Measurements from ENCODE around the gene RABAC1.
"Not testable (repeated sequence)": the region's sequence is repeated elsewhere in the genome, so short reads cannot be mapped to it uniquely, and the experiment has no call there.

Gene RABAC1

DNA sequence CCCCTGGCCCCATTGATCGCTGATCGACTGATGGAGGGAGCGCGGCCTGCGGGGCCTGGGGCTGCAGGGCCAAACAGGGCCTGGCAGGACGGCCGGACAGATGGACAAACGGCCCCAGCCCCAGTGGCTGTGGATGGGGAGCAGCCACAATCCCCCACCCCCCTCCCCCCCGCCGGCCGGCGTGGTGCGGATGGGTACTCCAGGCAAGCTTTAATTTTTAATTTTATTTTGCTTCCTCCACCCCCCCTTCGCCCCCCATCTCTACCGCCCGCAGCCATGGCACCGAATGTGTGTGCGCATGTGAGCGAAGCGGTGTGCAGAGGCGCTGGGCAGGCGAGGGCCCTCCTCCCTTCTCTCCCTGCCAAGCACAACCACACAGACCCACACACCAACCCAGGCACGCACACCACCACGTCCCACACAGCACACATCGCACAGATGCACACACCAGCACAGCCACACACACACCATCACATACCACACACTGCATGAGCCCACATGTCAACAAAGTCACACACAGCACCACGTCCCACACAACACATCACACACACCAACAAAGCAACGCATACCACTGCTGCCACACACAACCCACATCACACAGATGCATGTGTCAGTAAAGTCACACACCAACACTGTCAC, 43.2 kb downstream of the RABAC1 start:
- no peak for DNase-seq (ENCODE audit: low read depth)

GRCh38 chr19:41915021-41915775, 43.9 kb downstream of the RABAC1 start:
- no peak for DNase-seq (ENCODE audit: low read depth)

GRCh38 chr19:41914424-41914834, 44.7 kb downstream of the RABAC1 start:
- DNase-seq (ENCODE audit: low read depth) = not testable (repeated sequence)

- DNase-seq (ENCODE audit: low read depth) = no peak
Measured at GRCh38 chr19:41913538-41914423, 45.3 kb downstream of the RABAC1 start.

DNA sequence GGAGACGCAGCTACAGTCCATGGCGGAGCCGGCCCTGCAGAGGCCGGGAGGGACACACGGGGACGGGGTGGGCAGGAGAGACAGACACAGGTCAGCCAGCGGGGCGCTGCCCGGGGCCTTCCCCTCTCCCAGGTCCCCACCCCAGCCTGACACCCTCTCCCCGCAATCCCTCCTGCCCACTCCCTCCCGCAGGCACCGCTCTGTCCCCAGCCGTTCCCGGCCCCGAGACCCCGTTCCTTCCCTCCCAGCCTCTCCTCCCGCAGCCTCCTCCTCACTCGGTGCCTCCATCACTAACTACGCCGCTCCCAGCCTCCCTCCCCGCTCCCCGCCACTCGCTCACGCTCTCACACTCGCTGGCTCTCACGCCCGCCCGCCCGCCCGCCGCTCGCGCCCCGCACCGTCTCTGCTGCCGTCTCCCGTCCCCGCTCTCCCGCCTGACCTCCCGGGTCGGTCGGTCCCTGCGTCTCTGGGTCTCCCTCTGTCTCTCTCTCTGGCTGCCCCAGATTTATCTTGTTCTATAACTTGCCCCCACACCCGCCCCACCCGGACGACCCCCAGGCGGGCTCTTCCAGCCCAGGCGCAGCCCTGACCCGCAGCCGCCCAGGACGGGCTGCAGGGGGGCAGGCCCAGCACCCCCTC, 46.1 kb downstream of the RABAC1 start:
- no peak for DNase-seq (ENCODE audit: low read depth)

GRCh38 chr19:41911889-41912731, 47.0 kb downstream of the RABAC1 start:
- no peak for DNase-seq (ENCODE audit: low read depth)

GRCh38 chr19:41910992-41911888, 47.9 kb downstream of the RABAC1 start:
- no peak for DNase-seq (ENCODE audit: low read depth)

- DNase-seq (ENCODE audit: low read depth) = no peak
Measured at GRCh38 chr19:41910240-41910991, 48.7 kb downstream of the RABAC1 start.

DNA sequence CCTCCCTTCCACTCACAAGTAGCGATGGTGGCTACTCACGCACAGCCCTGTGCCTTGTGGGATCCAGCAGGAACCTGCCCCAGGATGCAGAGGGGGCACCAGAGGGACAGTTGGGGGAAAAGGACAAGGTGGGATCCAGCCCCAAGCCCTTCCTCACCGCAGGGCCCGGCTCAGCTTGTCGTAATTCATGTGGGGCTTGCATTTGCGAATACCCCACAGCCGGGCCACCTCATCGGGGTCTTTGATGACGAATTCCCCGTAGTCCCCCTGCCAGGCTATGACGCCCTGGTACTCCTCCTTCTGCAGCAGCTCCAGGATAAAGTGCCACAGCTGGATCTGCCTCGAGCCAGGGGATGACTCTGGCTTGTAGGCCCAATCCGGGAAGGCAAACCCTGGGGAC, 49.4 kb downstream of the RABAC1 start:
- no peak for DNase-seq (ENCODE audit: low read depth)

- DNase-seq (ENCODE audit: low read depth) = no peak
Measured at GRCh38 chr19:41908724-41909464, 50.2 kb downstream of the RABAC1 start.

GRCh38 chr19:41907994-41908615, 51.0 kb downstream of the RABAC1 start:
- DNase-seq (ENCODE audit: low read depth) = no peak

- DNase-seq (ENCODE audit: low read depth) = no peak
Measured at GRCh38 chr19:41906916-41907680, 52.0 kb downstream of the RABAC1 start.
